Chondrocyte (in vitro differentiated cells): Measurements from ENCODE around the gene MLH1. TPM values are rescaled to one million over a fixed set of nuclear protein-coding genes. Genes with fewer than 3 reads are reported as not detected.
"Not testable (repeated sequence)": the region's sequence is repeated elsewhere in the genome, so short reads cannot be mapped to it uniquely, and the experiment has no call there.

Experiments used
- DNase-seq: peaks from one replicate; pipeline ENCODE4 v3.0.0; 2021; ENCODE audit warnings: mixed read lengths, low spot score
- H3K27ac Mint-ChIP-seq: one replicate; pipeline ENCODE4 v1.8.0; 2021; ENCODE audit warnings: mild to moderate bottlenecking, moderate library complexity, mixed read lengths; ENCODE audit not compliant: unreplicated experiment
- H3K27me3 Mint-ChIP-seq: 2 replicates; pipeline ENCODE4 v1.8.0; 2021; ENCODE audit warnings: low read depth, mixed read lengths
- H3K36me3 Mint-ChIP-seq: 2 replicates; pipeline ENCODE4 v1.8.0; 2021; ENCODE audit warnings: low read depth, mixed read lengths
- H3K4me1 Mint-ChIP-seq: 2 replicates; pipeline ENCODE4 v1.8.0; 2021; ENCODE audit warnings: low read depth, mild to moderate bottlenecking, mixed read lengths
- H3K4me3 Mint-ChIP-seq: one replicate; pipeline ENCODE4 v1.8.0; 2021; ENCODE audit warnings: mild to moderate bottlenecking, moderate library complexity, mixed read lengths; ENCODE audit not compliant: unreplicated experiment
- H3K9me3 Mint-ChIP-seq: 2 replicates; pipeline ENCODE4 v1.8.0; 2021; ENCODE audit warnings: low read depth, mixed read lengths
- CTCF ChIP-seq: fragments of 200-600 bp; sonication (generic); IDR thresholded peaks from 2 replicates; pipeline ENCODE4 v1.5.0; 2021; ENCODE audit warnings: antibody characterized with exemption, mild to moderate bottlenecking, moderate library complexity
- total RNA-seq: library from RNA; stranded (reverse); gene quantifications from 3 replicates; pipeline ENCODE4 v1.2.1, GENCODE V29; 2021

MLH1 gene
- total RNA-seq, 1 donor from 2014 or later: 32.6 TPM

GRCh38 chr3:37050282-37050681 is 57.0 kb downstream of the MLH1 start:
- Mint-ChIP-seq H3K27me3 (no peaks in the 10 kb centered on the region), H3K27ac (no peak overlapping the region), H3K36me3 (peaks cover 39% of the 10 kb centered on the region), H3K4me1 (peaks cover 27% of the 10 kb centered on the region), H3K4me3 (no peak overlapping the region), H3K9me3 (no peaks in the 10 kb centered on the region)
- no peak for TF ChIP-seq CTCF
- DNase-seq: no peak

DNA sequence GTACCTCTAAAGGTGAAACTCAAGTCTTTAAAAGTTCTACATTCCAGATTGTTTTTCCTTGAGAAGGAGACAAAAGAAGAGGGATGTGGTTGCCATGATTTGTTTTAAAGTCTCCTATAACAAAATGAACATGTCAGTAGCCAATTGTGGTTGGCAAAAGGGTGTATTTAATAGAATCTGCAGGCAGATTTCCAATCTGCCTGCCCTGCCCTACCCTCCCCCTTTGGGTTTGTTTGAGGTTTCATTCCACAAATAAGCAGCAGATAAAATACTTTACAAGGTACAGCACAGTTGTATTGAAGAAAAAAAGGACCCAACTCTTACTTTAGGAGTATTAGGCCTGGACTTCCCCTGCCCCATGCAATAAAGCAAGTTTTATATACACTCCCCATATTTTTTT is 59.5 kb downstream of the MLH1 start:
- Mint-ChIP-seq H3K27me3 (no peaks in the 10 kb centered on the region), H3K36me3 (peaks cover 41% of the 10 kb centered on the region), H3K9me3 (no peaks in the 10 kb centered on the region), H3K4me1 (peaks cover 43% of the 10 kb centered on the region), H3K27ac (peak overlapping the region; percentile 12), H3K4me3 (no peak overlapping the region)
- no peak for DNase-seq
- no peak for TF ChIP-seq CTCF

- DNase-seq: no peak
- Mint-ChIP-seq H3K9me3 (no peaks in the 10 kb centered on the region), H3K4me1 (peaks cover 43% of the 10 kb centered on the region), H3K27ac (peak overlapping the region; percentile 83), H3K4me3 (no peak overlapping the region), H3K27me3 (no peaks in the 10 kb centered on the region), H3K36me3 (peaks cover 37% of the 10 kb centered on the region)
- TF ChIP-seq CTCF: no peak
Observed at GRCh38 chr3:37053337-37053736, 60.0 kb downstream of the MLH1 start.

DNA sequence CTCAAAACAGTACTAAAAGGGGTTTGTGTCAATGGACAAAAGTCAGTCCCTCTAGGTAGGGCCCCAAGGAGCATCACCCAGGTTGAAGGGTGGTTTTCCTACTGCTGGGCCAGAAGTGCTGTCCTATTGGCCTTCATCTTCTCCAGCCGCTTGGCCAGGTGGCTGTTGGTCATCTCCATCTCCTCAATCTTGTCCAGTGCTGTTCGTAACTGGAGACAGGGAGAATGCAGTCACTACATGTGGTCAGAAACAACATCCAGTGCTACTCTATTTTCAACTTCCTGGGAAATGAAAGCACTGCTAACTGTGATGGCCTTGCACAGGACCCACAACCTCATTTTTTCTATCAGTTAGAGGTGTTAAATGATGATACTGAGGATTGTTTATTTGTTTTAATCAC is 60.4 kb downstream of the MLH1 start:
- H3K9me3 Mint-ChIP-seq: no peaks in the 10 kb centered on the region
- peak overlapping the region; percentile 89 for H3K27ac Mint-ChIP-seq
- no peak for DNase-seq
- no peak for TF ChIP-seq CTCF
- no peaks in the 10 kb centered on the region for H3K27me3 Mint-ChIP-seq
- no peak overlapping the region for H3K4me3 Mint-ChIP-seq
- H3K36me3 Mint-ChIP-seq: peaks cover 37% of the 10 kb centered on the region
- peaks cover 43% of the 10 kb centered on the region for H3K4me1 Mint-ChIP-seq

- no peak for DNase-seq
- peaks cover 32% of the 10 kb centered on the region for H3K36me3 Mint-ChIP-seq
- H3K27me3 Mint-ChIP-seq: no peaks in the 10 kb centered on the region
- H3K4me1 Mint-ChIP-seq: peaks cover 43% of the 10 kb centered on the region
- no peak for TF ChIP-seq CTCF
- peak overlapping the region; percentile 89 for H3K27ac Mint-ChIP-seq
- H3K4me3 Mint-ChIP-seq: no peak overlapping the region
- H3K9me3 Mint-ChIP-seq: no peaks in the 10 kb centered on the region
Observed at GRCh38 chr3:37054370-37054769, 61.1 kb downstream of the MLH1 start.

DNA sequence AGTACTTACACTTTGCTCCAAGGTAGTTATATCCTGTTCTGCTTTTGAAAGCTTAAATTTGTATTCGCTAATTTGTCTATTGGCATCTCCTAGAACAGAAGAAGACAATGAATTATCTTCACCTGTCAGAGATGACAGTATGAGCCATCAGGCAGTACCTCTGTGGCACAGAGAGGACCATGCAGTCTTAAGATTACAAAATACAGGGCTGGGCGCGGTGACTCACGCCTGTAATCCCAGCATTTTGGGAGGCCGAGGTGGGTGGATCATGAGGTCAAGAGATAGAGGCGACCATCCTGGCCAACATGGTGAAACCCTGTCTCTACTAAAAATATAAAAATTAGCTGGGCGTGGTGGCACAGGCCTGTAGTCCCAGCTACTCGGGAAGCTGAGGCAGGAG is 61.8 kb downstream of the MLH1 start:
- DNase-seq, H3K9me3 Mint-ChIP-seq, H3K27me3 Mint-ChIP-seq, H3K4me3 Mint-ChIP-seq: not testable (repeated sequence)
- H3K27ac Mint-ChIP-seq: peak overlapping the region; percentile 89
- peaks cover 29% of the 10 kb centered on the region for H3K36me3 Mint-ChIP-seq
- peaks cover 43% of the 10 kb centered on the region for H3K4me1 Mint-ChIP-seq
